ENCODE data around the gene NOXA1.

GRCh38 chr9:137449931-137450538 lies 26.8 kb downstream of the NOXA1 start:
- no peak for TF ChIP-seq CTCF (IDR thresholded peaks at IDR 0.05)
- no peak for TF ChIP-seq POLR2A (IDR thresholded peaks at IDR 0.05)

Data from right lobe of liver (tissue), 4 donors.